HG02588 (cell line): Measurements from ENCODE around the gene ERBB2.

Experiments used
- ATAC-seq: cut with Tn5 transposase; IDR thresholded peaks from one replicate; pipeline ENCODE4 v1.9.1; 2021; ENCODE audit warnings: mild to moderate bottlenecking, moderate library complexity; ENCODE audit not compliant: unreplicated experiment

Gene ERBB2

DNA sequence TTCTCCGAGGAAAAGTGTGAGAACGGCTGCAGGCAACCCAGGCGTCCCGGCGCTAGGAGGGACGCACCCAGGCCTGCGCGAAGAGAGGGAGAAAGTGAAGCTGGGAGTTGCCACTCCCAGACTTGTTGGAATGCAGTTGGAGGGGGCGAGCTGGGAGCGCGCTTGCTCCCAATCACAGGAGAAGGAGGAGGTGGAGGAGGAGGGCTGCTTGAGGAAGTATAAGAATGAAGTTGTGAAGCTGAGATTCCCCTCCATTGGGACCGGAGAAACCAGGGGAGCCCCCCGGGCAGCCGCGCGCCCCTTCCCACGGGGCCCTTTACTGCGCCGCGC is at the start of gene ERBB2:
Gene ERBB2, plus strand, starts transcription at position 247 of the 330 bp plus-strand sequence. CDS start 175 bp downstream, outside the sequence.
- ATAC-seq = no peak

- ATAC-seq = no peak
Observed at GRCh38 chr17:39650121-39650579, 49.7 kb upstream of the ERBB2 start.

GRCh38 chr17:39651923-39652586 is 47.8 kb upstream of the ERBB2 start:
- ATAC-seq = no peak

DNA sequence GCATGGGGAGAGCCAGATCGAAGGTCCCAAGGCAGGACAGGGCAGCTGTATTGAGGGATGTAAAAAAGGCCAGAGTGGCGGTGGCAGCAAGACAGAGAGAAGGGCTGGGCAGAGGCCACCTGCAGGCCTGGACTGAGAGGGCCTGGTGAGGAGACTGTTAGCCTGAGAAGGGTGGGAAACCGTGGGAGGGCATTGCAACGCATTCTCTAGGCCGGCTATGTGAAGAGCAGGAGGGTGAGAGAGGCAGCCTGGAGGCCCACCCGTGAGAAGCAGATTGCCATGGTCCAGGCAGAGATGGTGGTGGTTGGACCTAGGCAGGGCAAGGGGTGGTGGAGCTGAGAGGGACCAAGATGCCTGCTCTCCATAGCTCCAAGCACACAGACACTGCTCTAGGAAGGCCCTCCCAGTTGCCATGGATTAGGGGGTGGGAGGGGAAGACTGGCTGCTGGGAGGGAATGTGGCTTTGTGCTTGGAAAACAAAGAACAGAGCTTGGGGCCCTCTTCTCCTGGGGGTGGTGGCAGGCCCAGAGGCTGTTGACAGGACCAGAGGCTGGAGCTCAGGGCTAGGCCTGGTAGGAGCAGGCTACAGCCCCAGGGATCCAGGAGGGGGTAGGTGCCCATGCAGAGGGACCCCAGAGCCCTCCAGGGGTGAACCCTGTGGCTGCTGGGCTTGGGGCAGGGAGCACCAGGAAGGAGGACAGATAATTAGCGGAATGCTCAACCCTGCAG is 47.1 kb upstream of the ERBB2 start:
- no peak for ATAC-seq

GRCh38 chr17:39653316-39653661 is 46.6 kb upstream of the ERBB2 start:
- no peak for ATAC-seq

DNA sequence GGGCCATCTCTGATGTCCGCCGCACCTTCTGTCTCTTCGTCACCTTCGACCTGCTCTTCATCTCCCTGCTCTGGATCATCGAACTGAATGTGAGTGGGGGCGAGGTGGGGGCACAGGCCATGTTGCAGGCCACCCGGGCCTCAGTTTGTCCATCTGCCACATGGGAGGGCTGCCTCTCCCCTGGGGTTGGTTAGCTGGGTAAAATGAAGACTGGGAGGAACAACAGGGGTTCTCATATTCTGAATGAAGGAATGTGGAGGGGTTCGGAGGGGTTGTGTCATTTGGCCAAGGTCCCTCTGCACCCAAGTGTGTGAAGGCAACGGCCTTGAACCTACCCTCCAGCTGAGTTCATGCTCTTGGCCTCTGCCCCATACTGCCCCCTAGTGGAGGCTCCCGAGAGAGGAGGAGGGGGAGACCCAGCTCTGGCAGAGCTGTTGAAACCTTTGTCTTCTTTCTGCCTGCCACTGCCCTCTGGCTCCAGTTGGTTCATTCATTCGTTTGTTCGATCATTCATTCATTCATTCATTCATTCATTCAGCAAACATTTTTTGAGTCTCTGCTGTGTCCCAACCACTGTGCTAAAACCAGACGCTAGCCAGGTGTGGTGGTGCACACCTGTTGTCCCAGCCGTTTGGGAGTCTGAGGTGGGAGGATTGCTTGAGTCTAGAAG is 46.1 kb upstream of the ERBB2 start:
- no peak for ATAC-seq

GRCh38 chr17:39655105-39655504 is 44.8 kb upstream of the ERBB2 start:
- ATAC-seq = no peak

DNA sequence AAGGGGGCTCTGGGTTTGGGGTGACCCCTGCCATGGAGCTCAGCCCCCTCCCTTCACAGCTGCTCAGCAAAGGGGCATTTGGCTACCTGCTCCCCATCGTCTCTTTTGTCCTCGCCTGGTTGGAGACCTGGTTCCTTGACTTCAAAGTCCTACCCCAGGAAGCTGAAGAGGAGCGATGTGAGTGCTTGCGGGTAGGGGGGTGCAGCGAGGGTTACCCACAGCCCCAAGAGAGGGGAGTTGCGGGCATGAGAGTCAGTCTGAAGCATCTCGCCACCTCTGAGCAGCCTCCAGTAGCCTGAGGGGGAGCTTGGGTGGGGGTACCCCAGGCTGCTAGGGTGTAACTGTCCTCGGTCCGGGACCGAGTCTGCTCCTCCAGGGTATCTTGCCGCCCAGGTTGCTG is 41.5 kb upstream of the ERBB2 start:
- ATAC-seq = no peak

DNA sequence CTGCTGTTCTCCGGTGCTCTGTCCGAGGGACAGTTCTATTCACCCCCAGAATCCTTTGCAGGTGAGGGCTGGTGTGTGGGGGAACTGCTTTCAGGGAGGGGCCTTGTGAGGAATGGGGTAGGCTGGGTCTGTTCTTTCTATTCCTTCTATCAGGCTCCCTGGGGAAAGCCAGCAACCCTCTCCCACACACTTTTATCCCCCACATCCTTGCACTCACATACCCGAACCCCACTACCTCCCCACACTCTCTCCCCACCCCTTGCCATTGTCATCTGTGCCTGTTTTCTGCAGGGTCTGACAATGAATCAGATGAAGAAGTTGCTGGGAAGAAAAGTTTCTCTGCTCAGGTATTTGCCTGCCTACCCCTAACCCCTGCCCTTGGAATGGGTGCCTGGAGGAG is 41.1 kb upstream of the ERBB2 start:
- ATAC-seq = no peak

DNA sequence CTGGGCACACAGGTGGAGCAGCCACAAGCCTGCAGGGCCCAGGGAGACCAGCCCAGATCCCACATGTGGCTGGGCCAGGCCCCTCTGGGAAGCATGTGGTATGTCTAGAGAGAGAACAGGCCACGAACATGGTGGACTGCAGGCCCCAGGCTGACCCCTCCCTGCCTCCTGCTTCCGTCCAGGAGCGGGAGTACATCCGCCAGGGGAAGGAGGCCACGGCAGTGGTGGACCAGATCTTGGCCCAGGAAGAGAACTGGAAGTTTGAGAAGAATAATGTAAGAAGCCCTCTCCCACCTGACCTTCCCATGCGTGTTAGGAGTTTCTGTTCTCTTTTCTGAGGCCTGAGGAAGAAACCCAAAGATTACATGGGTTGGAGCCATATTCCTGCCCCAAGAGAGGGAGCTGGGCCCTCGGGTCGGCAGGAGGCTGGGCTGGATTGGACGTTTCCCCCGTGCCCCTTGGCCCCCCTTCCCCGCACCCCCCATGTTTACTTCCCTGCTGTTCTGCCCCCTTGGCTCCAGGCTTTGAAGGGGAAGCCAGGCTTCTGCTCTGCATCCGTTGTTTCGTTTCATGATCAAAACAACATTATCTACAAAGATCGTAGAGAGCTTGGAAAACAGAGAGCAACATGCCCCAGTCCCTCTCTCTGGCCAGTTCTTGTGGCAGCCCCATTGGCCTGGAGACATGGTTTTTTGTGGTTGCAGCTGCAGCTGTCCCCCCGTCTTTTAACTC is 40.4 kb upstream of the ERBB2 start:
- ATAC-seq = no peak

- no peak for ATAC-seq
Observed at GRCh38 chr17:39660011-39660360, 39.9 kb upstream of the ERBB2 start.

GRCh38 chr17:39660397-39661385 is 39.2 kb upstream of the ERBB2 start:
- ATAC-seq = no peak

- ATAC-seq = no peak
Observed at GRCh38 chr17:39661744-39662541, 37.9 kb upstream of the ERBB2 start.

DNA sequence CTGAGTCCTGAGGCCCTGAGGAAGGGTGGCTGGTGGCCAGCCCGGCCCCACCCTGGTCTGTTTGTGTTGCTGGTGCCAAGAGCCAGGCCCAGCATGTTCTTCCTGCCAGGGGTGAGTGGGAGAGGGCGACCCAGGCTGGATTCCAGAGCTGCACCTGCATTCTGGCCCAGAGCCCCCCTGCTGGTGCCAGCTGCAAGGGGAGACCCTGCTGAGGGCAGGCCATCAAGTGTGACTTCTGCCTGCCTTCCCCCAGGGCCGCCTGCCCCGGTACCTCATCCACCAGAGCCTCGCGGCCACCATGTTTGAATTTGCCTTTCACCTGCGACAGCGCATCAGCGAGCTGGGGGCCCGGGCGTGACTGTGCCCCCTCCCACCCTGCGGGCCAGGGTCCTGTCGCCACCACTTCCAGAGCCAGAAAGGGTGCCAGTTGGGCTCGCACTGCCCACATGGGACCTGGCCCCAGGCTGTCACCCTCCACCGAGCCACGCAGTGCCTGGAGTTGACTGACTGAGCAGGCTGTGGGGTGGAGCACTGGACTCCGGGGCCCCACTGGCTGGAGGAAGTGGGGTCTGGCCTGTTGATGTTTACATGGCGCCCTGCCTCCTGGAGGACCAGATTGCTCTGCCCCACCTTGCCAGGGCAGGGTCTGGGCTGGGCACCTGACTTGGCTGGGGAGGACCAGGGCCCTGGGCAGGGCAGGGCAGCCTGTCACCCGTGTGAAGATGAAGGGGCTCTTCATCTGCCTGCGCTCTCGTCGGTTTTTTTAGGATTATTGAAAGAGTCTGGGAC is 37.1 kb upstream of the ERBB2 start:
- no peak for ATAC-seq

- no peak for ATAC-seq
Observed at GRCh38 chr17:39663340-39663687, 36.5 kb upstream of the ERBB2 start.

DNA sequence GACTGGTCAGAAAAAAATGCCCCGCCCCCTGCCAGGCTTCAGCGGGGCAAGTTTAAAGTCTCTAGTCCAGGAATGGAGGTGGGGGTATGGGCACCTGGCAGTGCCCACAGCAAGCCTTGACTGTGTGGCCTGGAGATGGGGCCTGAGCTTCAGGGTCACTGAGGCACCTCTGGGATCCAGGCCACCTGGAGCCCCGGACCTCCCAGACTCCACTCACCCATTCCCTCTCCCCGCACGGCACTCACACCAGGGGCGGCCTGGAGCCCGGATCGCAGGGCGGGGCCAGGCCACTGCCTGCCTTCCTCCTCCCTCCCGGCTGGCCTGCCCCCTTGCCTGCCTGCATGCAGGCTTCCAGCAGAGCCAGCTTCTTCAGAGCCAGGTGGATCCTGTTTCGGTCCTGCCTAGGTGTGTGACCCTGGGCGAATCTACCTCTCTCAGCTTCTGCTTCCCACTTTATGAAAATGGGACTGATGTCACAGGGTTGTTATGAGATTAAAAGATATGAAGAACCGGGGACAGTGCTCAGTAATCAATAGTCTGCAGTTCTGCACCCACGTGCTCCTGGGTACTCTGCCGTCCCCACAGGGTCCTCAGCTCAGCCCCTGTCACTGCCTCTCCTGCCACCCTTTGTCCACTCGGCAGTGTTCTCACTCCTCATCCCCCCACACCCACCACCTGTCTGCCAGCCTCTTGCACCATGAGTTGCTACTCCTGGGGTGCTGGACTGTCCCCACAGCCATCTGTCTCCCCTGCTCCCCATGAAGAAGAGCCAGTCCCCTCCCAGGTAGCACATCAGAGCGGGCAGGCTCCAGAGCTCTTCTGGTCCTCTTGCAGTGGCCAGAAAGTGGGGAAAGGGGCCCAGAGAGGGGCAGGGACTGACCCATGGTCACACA is 35.9 kb upstream of the ERBB2 start:
- ATAC-seq = no peak

DNA sequence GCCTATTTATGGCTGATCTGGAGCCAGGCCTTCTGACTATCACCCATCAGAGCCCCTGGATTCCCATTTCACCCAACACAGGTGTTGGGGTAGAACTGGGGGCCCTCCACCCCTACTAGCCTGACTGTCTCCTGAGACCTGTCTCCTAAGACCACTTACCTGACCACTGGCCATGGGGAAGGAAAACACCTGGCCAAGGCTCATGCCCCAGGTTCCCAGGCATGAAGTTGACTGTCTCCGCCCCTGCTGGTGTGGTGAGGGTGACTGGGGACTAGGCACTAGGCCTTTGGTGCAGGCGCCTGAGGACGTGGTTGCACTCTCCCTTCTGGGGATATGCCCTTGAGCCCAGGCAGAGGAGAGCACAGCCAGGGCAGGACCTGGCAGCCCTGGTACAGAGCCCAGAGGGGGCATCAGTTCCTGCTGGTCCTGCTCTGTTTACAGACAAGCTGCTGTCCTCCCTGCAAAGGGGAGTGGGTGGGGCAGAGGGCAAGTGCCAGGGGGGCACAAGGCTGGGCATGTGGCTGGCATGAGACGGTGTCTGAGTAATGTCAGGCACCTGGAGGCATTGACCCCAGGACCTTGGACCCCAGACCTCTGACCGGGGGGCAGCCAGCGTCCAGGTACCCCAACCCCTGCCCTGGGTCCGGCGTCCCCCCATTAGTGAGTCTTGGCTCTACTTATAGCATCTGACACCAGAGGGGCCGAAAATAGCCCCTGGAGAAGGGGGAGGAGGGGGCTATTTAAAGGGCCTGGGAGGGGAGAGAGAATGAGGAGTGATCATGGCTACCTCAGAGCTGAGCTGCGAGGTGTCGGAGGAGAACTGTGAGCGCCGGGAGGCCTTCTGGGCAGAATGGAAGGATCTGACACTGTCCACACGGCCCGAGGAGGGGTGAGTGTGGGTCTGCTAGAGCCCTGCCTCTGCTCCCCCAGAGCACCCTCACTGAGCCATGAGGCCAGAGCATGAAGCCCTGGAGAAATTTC is 35.0 kb upstream of the ERBB2 start, which contains the start of gene TCAP:
Gene TCAP, plus strand, starts transcription at position 769 of the 981 bp plus-strand sequence. Its CDS starts 11 bp downstream, at position 780.
- ATAC-seq = no peak
